Lower leg skin (tissue), 3 donors: ENCODE results near the gene SLC9C2.

ENCODE experiments used
- POLR2A ChIP-seq, 2 donors: fragments of 450-650 bp; IDR thresholded peaks; one replicate each; pipeline ENCODE4 v1.6.1; 2016 to 2017; ENCODE audit warnings: antibody characterized with exemption in 2 of 2, mild to moderate bottlenecking in 1 of 2, moderate library complexity in 1 of 2
- TF ChIP-seq, protein P1 (sequence below), 3 donors: fragments of 450-650 bp; IDR thresholded peaks; one replicate each; pipeline ENCODE4 v1.5.1; 2016; ENCODE audit warnings: antibody characterized with exemption in 3 of 3, mild to moderate bottlenecking in 3 of 3, moderate library complexity in 2 of 3

DNA sequence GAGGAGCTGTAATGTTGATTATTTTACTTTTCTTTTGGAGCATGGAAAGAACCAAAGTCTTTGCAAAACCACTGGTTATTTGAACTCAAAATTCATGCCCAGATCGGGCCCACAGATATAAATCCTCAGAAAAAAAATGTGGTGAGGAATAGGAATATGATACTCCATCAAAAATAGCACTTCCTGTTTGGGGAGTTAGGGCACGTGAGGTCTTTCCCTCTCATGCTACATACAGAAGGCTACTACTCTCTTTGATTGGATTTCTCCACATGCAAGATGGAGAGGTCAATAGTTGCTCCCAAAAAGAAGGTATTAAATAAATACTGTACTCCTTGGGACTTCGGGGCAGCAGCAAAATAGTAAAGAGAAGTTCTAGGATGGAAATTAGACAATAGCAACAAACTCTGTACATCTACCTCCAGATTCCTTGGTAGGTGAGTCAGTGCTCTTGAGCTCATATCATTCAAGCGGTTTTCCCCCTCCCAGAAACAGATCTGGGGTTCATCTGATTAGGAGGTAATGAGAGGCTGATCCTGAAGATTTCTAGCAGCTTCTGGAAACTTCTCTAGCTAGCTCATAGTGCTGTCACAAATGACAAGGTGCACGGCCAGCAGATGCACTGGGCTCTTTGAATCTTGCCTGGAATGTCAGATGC is 47.1 kb downstream of the SLC9C2 start:
- TF ChIP-seq, protein P1, sequence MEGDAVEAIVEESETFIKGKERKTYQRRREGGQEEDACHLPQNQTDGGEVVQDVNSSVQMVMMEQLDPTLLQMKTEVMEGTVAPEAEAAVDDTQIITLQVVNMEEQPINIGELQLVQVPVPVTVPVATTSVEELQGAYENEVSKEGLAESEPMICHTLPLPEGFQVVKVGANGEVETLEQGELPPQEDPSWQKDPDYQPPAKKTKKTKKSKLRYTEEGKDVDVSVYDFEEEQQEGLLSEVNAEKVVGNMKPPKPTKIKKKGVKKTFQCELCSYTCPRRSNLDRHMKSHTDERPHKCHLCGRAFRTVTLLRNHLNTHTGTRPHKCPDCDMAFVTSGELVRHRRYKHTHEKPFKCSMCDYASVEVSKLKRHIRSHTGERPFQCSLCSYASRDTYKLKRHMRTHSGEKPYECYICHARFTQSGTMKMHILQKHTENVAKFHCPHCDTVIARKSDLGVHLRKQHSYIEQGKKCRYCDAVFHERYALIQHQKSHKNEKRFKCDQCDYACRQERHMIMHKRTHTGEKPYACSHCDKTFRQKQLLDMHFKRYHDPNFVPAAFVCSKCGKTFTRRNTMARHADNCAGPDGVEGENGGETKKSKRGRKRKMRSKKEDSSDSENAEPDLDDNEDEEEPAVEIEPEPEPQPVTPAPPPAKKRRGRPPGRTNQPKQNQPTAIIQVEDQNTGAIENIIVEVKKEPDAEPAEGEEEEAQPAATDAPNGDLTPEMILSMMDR (IDR thresholded peaks at IDR 0.05) = no peak
- no peak for TF ChIP-seq POLR2A (IDR thresholded peaks at IDR 0.05)
